Measurements from ENCODE around the gene RBFOX2. TPM values are rescaled to one million over a fixed set of nuclear protein-coding genes. Genes with fewer than 3 reads are reported as not detected.
A peak's percentile ranks its signal among the peaks of the same experiment; 100 is the strongest.

The RBFOX2 gene
- polyA plus RNA-seq, 1 experiment = 222 TPM

DNA sequence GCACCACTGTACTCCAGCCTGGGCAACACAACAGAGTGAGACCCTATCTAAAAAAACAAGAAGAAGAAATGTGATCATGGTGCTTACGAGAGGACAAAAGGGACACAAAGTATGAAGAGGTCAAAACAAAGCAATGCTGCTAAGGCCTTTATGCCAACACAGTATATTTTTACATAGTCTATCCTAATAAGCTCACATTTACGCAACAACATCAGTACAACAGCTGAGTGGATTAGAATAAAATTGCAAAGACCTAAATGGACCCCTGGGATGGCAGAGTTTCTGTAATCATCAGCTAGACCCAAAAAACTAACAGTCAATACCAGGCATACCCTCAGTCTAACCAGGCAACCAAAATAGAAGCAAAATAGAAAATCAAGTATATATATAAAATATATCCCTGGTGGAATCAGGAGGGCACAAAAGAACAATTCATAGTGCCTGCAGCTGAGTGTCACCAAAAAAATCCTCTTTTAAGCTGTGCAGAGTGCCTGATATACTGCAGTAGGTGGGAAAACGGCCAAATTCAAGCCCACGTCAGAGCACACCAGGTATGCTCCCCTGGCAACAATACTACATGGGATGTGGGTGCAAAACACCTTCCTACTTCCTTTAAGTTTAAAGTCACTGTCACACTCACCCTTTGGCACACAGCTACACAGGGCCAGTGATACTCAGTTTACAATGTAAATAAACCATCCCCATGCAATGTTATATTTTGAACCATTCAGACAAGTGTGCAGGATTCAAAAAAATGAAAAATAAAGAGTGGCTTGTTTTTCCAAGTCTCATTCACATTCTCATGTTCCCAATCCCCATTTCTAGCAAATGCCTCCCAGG lies 57.8 kb downstream of the RBFOX2 start:
- CTCF ChIA-PET = interaction anchor here (0.6 to 5.2 kb wide), 7 partner anchors 7 to 438 kb away, joined by 3 to 33 read pairs (median 4); partner anchors contain the start of gene RBFOX2
- POLR2A ChIA-PET = interaction anchor here (0.6 to 0.7 kb wide), 3 partner anchors 9 to 17 kb away, joined by 7 to 13 read pairs (median 9); no protein-coding TSS in a partner anchor
- no peak for DNase-seq (ENCODE audit: low read depth)
- TF ChIP-seq, protein P1, sequence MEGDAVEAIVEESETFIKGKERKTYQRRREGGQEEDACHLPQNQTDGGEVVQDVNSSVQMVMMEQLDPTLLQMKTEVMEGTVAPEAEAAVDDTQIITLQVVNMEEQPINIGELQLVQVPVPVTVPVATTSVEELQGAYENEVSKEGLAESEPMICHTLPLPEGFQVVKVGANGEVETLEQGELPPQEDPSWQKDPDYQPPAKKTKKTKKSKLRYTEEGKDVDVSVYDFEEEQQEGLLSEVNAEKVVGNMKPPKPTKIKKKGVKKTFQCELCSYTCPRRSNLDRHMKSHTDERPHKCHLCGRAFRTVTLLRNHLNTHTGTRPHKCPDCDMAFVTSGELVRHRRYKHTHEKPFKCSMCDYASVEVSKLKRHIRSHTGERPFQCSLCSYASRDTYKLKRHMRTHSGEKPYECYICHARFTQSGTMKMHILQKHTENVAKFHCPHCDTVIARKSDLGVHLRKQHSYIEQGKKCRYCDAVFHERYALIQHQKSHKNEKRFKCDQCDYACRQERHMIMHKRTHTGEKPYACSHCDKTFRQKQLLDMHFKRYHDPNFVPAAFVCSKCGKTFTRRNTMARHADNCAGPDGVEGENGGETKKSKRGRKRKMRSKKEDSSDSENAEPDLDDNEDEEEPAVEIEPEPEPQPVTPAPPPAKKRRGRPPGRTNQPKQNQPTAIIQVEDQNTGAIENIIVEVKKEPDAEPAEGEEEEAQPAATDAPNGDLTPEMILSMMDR (IDR thresholded peaks at IDR 0.05; ENCODE audit: insufficient read depth, low read depth, low read length) = no peak
- H3K27me3 ChIP-seq (ENCODE audit: control insufficient read depth, insufficient read depth, low read length) = no peaks in the 10 kb centered on the region
- H3K36me3 ChIP-seq (ENCODE audit: control insufficient read depth, insufficient read depth, low read length) = no peaks in the 10 kb centered on the region; the same call in 1 of the 2 replicates
- peak overlapping the region; percentile 13; the same call in 1 of the 2 replicates for H3K4me3 ChIP-seq (ENCODE audit: low read depth, low read length)

DNA sequence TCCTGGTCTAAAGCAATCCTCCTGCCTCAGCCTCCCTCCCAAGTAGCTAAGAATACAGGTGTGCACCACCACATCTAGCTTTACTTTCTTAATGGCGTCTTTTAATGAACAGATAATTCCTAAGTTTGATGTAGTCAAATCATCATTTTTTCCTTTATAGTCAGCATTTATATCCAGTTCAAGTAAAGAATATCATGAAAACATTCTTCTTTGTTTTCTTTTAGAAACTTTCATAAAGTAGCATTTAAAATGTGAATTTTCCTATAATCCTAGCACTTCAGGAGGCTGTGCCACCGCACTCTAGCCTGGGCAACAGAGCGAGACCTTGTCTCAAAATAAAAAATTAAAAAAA lies 61.6 kb downstream of the RBFOX2 start:
- TF ChIP-seq, protein P1 (IDR thresholded peaks at IDR 0.05; ENCODE audit: insufficient read depth, low read depth, low read length) = no peak
- CTCF ChIA-PET = interaction anchor here (0.7 to 5.2 kb wide), 4 partner anchors 10 to 99 kb away, joined by 3 to 33 read pairs (median 6); no protein-coding TSS in a partner anchor
- Histone ChIP-seq H3K36me3 (ENCODE audit: control insufficient read depth, insufficient read depth, low read length) (no peaks in the 10 kb centered on the region; the same call in 1 of the 2 replicates), H3K27me3 (ENCODE audit: control insufficient read depth, insufficient read depth, low read length) (no peaks in the 10 kb centered on the region), H3K4me3 (ENCODE audit: low read depth, low read length) (no peak overlapping the region)
- DNase-seq (ENCODE audit: low read depth) = no peak
- POLR2A ChIA-PET = interaction anchor here (0.7 kb wide), 1 partner anchor 103 kb away, joined by 4 read pairs; no protein-coding TSS in a partner anchor

DNA sequence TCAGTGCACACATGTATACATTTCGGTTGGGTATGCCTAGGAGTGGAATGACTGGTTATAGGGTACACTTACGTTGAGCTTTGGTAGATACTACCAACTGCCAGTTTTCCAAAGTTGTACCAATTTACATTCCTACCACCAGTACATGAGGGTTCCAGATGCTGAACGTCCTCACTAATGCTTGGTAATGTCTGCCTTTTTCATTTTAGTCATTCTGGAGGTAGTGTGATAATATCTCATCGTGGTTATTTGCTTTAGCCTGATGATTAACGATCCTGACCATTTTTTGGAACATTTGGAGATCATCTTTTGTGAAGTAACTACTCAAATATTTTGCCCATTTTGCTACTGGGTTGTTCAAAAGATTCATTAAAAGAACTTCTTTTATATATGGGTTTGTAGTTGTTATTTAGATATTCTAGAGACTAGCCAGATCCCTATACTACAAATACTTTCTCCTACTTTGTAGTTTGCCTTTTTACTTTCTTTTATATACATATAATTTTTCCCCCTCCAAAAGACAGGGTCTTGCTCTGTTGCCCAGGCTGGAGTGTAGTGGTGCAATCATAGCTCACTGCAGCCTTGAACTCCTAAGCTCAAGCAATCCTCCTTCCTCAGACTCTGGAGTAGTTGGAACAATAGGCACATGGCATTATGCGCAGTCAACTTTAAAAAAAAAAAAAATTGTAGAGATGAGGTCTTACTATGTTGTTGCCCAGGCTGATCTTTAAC lies 62.1 kb downstream of the RBFOX2 start:
- POLR2A ChIA-PET = interaction anchor here (0.6 to 0.7 kb wide), 2 partner anchors 15 to 103 kb away, joined by 4 to 11 read pairs; no protein-coding TSS in a partner anchor
- H3K27me3 ChIP-seq (ENCODE audit: control insufficient read depth, insufficient read depth, low read length) = no peaks in the 10 kb centered on the region
- CTCF ChIA-PET = interaction anchor here (0.7 to 2.3 kb wide), 5 partner anchors 9 to 100 kb away, joined by 3 to 9 read pairs (median 5); no protein-coding TSS in a partner anchor
- DNase-seq (ENCODE audit: low read depth) = no peak
- TF ChIP-seq, protein P1 (IDR thresholded peaks at IDR 0.05; ENCODE audit: insufficient read depth, low read depth, low read length) = peak; percentile 42
- no peak overlapping the region for H3K4me3 ChIP-seq (ENCODE audit: low read depth, low read length)
- no peaks in the 10 kb centered on the region; the same call in 1 of the 2 replicates for H3K36me3 ChIP-seq (ENCODE audit: control insufficient read depth, insufficient read depth, low read length)

DNA sequence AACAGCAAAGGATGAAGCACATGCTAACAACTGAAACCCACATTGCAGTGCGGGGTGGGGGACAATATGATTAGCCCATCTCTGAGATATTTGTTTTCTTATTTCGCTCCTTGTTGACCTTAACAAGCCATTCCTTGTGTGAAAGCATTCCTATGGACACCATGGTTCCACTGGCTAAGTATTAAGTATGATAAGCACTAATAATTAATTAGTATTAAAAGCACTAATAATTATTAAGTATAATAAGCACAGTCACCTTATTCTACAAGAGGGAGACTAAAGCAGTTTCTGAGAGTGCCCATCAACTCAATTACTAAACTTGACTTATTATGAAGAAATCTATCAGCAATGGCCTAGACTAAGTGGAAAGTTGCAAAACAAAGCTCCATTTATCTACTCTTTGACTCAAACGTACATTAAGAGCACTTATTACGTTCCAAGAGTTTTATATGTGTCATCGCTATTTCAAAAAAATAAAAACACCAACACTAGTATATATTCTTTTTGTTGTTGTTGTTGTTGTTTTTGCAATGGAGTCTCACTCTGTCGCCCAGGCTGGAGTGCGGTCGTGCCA lies 65.3 kb downstream of the RBFOX2 start:
- POLR2A ChIA-PET = no interaction called here
- CTCF ChIA-PET = interaction anchor here (1.2 to 3.5 kb wide), 3 partner anchors 8 to 103 kb away, joined by 4 to 24 read pairs (median 12); no protein-coding TSS in a partner anchor

More for the DNA sequence above, 65.3 kb downstream of the RBFOX2 start:
- H3K36me3 ChIP-seq (ENCODE audit: control insufficient read depth, insufficient read depth, low read length) = no peaks in the 10 kb centered on the region
- DNase-seq (ENCODE audit: low read depth) = no peak
- TF ChIP-seq, protein P1 (IDR thresholded peaks at IDR 0.05; ENCODE audit: insufficient read depth, low read depth, low read length) = no peak
- no peak overlapping the region for H3K4me3 ChIP-seq (ENCODE audit: low read depth, low read length)
- H3K27me3 ChIP-seq (ENCODE audit: control insufficient read depth, insufficient read depth, low read length) = no peaks in the 10 kb centered on the region
